OCI-LY3 (cell line): ENCODE data around the gene TNNI2.

Experiments used
- H2AFZ ChIP-seq: fragments of 200-600, 300-600 bp; shearing (Covaris generic); 2 replicates; pipeline ENCODE4 v1.6.0; 2014; ENCODE audit warnings: antibody characterized with exemption, low read depth, low read length
- H3K27ac ChIP-seq: fragments of 200-600, 300-600 bp; sonication (generic); 2 replicates; pipeline ENCODE4 v1.5.1; 2014; ENCODE audit warnings: mild to moderate bottlenecking, low read length, moderate library complexity, mixed read lengths
- H3K27me3 ChIP-seq: fragments of 200-600, 300-600 bp; sonication (generic); 2 replicates; pipeline ENCODE4 v1.6.1; 2014; ENCODE audit warnings: low read depth, low read length, mixed read lengths
- H3K36me3 ChIP-seq: fragments of 200-600, 300-600 bp; sonication (generic); replicated peaks from 2 replicates; pipeline ENCODE3; 2014; ENCODE audit warnings: low read depth, low read length, mixed read lengths
- H3K4me1 ChIP-seq: fragments of 300-600, 200-600 bp; sonication (generic); 2 replicates; pipeline ENCODE4 v1.6.1; 2014; ENCODE audit warnings: low read length, mixed read lengths
- H3K4me2 ChIP-seq: fragments of 200-600, 300-600 bp; sonication (generic); 2 replicates; pipeline ENCODE4 v1.6.1; 2014; ENCODE audit warnings: low read length, mixed read lengths
- H3K4me3 ChIP-seq: fragments of 300-600, 200-600 bp; sonication (generic); 2 replicates; pipeline ENCODE4 v1.5.1; 2014; ENCODE audit warnings: antibody characterized with exemption, mild to moderate bottlenecking, low read length, moderate library complexity
- H3K79me2 ChIP-seq: fragments of 300-600, 200-600 bp; shearing (Covaris generic); 2 replicates; pipeline ENCODE4 v1.6.1; 2014; ENCODE audit warnings: mild to moderate bottlenecking, low read length, mixed read lengths
- H3K9ac ChIP-seq: fragments of 300-600, 200-600 bp; shearing (Covaris generic); 2 replicates; pipeline ENCODE4 v1.6.0; 2014; ENCODE audit warnings: mild to moderate bottlenecking, low read length, moderate library complexity
- H3K9me3 ChIP-seq: fragments of 200-600, 300-600 bp; shearing (Covaris generic); 2 replicates; pipeline ENCODE4 v1.6.1; 2014; ENCODE audit warnings: low read length, mixed read lengths; ENCODE audit not compliant: insufficient read depth
- H4K20me1 ChIP-seq: fragments of 200-600, 300-600 bp; sonication (generic); 2 replicates; pipeline ENCODE4 v1.6.1; 2016; ENCODE audit warnings: low read length, mixed read lengths; ENCODE audit not compliant: insufficient read depth
- EZH2phosphoT487 ChIP-seq: fragments of 200-600 bp; shearing (Covaris generic); IDR thresholded peaks from 2 replicates; pipeline ENCODE4 v1.6.1; 2018; ENCODE audit warnings: antibody characterized with exemption, mixed run types, low read depth
- TF ChIP-seq, protein P1 (sequence below): fragments of 200-600, 300-600 bp; sonication (generic); IDR thresholded peaks from 2 replicates; pipeline ENCODE4 v1.5.1; 2014; ENCODE audit warnings: antibody characterized with exemption, low read length, low read depth

The TNNI2 gene

DNA sequence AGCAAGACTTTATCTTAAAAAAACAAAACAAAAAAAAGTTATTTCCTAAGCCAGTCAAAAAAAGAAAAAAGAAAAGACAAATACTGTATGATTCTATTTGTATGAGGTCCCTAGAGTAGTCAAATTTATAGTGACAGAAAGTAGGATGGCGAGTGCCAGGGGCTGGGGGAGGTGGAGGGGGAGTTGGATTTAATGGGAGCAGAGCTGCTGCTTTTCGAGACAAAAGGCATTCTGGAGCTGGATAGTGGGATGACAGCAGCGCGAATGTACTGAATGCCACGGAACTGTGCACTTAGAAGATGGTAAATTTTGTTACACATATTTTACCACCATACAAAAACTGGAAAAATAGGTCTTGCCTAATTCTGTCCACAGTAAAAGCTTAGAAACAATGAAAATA lies 21.8 kb upstream of the TNNI2 start:
- Histone ChIP-seq H3K36me3 (no peaks in the 10 kb centered on the region), H3K79me2 (no peaks in the 10 kb centered on the region), H3K4me1 (no peaks in the 10 kb centered on the region), H3K27me3 (peaks cover 18% of the 10 kb centered on the region), H3K9me3 (no peaks in the 10 kb centered on the region), H2AFZ (no peak overlapping the region), H3K4me2 (no peak overlapping the region), H3K9ac (no peak overlapping the region), H3K27ac (no peak overlapping the region), H4K20me1 (no peaks in the 10 kb centered on the region), H3K4me3 (no peak overlapping the region)
- TF ChIP-seq, protein P1, sequence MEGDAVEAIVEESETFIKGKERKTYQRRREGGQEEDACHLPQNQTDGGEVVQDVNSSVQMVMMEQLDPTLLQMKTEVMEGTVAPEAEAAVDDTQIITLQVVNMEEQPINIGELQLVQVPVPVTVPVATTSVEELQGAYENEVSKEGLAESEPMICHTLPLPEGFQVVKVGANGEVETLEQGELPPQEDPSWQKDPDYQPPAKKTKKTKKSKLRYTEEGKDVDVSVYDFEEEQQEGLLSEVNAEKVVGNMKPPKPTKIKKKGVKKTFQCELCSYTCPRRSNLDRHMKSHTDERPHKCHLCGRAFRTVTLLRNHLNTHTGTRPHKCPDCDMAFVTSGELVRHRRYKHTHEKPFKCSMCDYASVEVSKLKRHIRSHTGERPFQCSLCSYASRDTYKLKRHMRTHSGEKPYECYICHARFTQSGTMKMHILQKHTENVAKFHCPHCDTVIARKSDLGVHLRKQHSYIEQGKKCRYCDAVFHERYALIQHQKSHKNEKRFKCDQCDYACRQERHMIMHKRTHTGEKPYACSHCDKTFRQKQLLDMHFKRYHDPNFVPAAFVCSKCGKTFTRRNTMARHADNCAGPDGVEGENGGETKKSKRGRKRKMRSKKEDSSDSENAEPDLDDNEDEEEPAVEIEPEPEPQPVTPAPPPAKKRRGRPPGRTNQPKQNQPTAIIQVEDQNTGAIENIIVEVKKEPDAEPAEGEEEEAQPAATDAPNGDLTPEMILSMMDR = no peak
- no peak for TF ChIP-seq EZH2phosphoT487

DNA sequence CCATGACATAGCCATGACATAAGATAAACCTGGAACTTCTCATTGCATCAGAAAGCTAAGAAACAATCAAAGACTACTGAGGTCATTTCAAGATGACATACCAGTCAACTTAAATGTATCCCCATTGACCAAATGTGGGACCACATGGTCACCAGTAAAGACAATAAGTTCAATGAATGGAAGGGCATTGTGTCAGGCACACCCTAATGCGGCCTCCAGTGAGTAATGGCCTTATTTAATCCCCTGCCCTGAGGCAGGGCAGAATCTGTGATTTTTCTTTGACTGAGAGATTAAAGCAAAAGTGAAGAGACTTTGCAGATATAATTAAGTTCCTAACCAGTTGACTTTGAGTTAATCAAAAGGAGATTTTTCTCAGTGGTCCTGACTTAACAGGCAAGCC lies 21.3 kb upstream of the TNNI2 start:
- no peaks in the 10 kb centered on the region for H3K79me2 ChIP-seq
- no peak overlapping the region for H3K4me3 ChIP-seq
- H2AFZ ChIP-seq = no peak overlapping the region
- TF ChIP-seq, protein P1 = no peak
- no peak for TF ChIP-seq EZH2phosphoT487
- no peak overlapping the region for H3K27ac ChIP-seq
- no peaks in the 10 kb centered on the region for H3K9me3 ChIP-seq
- peaks cover 18% of the 10 kb centered on the region for H3K27me3 ChIP-seq
- H3K4me1 ChIP-seq = no peaks in the 10 kb centered on the region
- no peak overlapping the region for H3K4me2 ChIP-seq
- no peaks in the 10 kb centered on the region for H3K36me3 ChIP-seq
- H4K20me1 ChIP-seq = no peaks in the 10 kb centered on the region
- no peak overlapping the region for H3K9ac ChIP-seq

DNA sequence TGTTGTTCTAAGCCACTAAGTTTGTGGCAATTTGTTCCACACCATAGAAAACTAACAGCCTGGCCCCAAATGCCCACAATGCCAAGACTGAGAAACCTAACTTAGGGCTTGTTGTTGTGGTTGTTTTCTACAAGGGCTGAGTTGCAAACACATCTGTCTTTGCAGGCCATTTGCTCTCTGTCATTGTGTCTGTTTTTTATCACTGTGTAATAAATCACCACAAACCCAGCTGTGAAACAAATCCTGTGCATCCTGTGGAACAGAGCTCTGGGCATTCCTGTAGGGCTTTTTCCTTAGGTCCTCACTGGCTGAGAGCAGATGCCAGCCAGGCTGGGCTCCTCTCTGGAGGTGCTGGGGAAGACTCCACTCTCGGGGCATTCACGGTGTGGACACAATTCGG lies 19.7 kb upstream of the TNNI2 start:
- H2AFZ ChIP-seq = no peak overlapping the region
- H3K36me3 ChIP-seq = no peaks in the 10 kb centered on the region
- no peak overlapping the region for H3K27ac ChIP-seq
- H4K20me1 ChIP-seq = no peaks in the 10 kb centered on the region
- H3K4me1 ChIP-seq = no peaks in the 10 kb centered on the region
- TF ChIP-seq EZH2phosphoT487 = no peak
- TF ChIP-seq, protein P1 = no peak
- H3K9ac ChIP-seq = no peak overlapping the region
- H3K4me3 ChIP-seq = no peak overlapping the region
- H3K27me3 ChIP-seq = peaks cover 18% of the 10 kb centered on the region
- no peak overlapping the region for H3K4me2 ChIP-seq
- H3K79me2 ChIP-seq = no peaks in the 10 kb centered on the region
- no peaks in the 10 kb centered on the region for H3K9me3 ChIP-seq

DNA sequence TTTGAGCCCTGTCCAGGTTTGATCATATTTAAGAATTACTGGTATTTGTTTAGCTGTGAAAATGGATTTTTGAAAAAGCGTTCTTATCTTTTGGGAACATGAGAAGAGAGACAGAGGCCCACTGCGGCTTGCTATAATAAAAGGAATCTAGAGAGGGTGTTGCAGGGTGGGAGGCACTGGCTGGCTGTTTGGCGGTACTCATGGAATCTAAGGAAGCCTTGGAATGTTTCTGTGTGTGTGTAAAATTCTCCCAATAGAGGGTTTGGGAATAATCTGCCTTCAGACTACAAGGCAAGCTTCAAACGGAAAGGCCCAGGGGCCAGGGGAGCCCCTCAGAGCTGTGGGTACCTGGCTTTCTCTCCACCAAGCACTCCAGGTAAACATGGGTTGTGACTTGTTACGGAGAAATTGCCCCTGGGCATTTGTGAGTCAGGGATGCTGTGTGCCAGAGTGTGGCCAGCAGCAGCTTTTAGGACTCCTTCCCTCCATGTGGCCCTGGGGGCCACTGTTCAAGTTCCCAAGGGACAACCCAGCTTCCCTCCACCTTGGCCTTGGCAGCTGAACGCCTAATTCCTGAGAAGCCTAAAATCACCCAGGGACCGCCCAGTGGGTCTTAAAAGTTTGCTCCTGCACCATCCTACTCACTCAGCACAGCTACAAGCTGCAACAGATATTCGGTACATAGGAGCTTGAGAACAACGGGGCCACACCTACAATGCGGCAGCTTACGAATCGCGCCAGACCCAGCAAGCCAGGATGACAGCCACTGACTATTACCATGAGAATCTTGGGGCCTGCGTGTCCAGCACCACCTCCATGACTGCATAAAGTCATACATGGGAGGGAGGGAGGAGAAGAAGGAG lies 18.1 kb upstream of the TNNI2 start:
- Histone ChIP-seq H3K9me3 (no peaks in the 10 kb centered on the region), H3K79me2 (no peaks in the 10 kb centered on the region), H3K9ac (no peak overlapping the region), H3K4me1 (no peaks in the 10 kb centered on the region), H3K27me3 (peaks cover 18% of the 10 kb centered on the region), H3K36me3 (no peaks in the 10 kb centered on the region), H3K27ac (no peak overlapping the region), H3K4me3 (no peak overlapping the region), H2AFZ (no peak overlapping the region), H4K20me1 (no peaks in the 10 kb centered on the region), H3K4me2 (no peak overlapping the region)
- TF ChIP-seq, protein P1 = no peak
- no peak for TF ChIP-seq EZH2phosphoT487
